Gastroesophageal sphincter (tissue), 4 donors: ENCODE data around the gene PCDH9. TPM values are rescaled to one million over a fixed set of nuclear protein-coding genes. Genes with fewer than 3 reads are reported as not detected.

Source experiments
- ATAC-seq: fragments of 150-250 bp; one replicate; pipeline ENCODE4 v1.9.1; 2016; ENCODE audit warnings: mild to moderate bottlenecking, moderate library complexity
- H3K27ac ChIP-seq, 4 donors: fragments of 200-600 bp; sonication (generic) in 3 of 4; 1 replicate in 3 of 4; 2 replicates in 1 of 4; pipeline ENCODE4 v1.5.1; 2016 to 2019
- H3K27me3 ChIP-seq: fragments of 200-600 bp; sonication (generic); one replicate; pipeline ENCODE4 v1.5.1; 2019
- H3K36me3 ChIP-seq, 2 donors: fragments of 200-600 bp; sonication (generic); one replicate each; pipeline ENCODE4 v1.5.1; 2019; ENCODE audit warnings: control low read depth in 1 of 2
- H3K4me1 ChIP-seq, 3 donors: fragments of 200-600 bp; sonication (generic); 1 replicate in 2 of 3; 2 replicates in 1 of 3; pipeline ENCODE4 v1.5.1; 2016 to 2019; ENCODE audit warnings: control low read depth in 2 of 3
- H3K4me3 ChIP-seq, 2 donors: fragments of 200-600 bp; sonication (generic); one replicate each; pipeline ENCODE4 v1.5.1; 2019; ENCODE audit warnings: mild to moderate bottlenecking in 1 of 2, moderate library complexity in 1 of 2
- H3K9me3 ChIP-seq, 3 donors: fragments of 200-600 bp; sonication (generic); one replicate each; pipeline ENCODE4 v1.5.1; 2017 to 2019; ENCODE audit warnings: control low read depth in 2 of 3
- EP300 ChIP-seq: sonication (generic); formaldehyde crosslinking; IDR thresholded peaks from one replicate; pipeline ENCODE4 v1.6.1; 2017; ENCODE audit warnings: antibody characterized with exemption, mild to moderate bottlenecking
- POLR2A ChIP-seq, 2 donors: fragments of 450-650 bp; IDR thresholded peaks; one replicate each; pipeline ENCODE4 v1.6.1; 2017; ENCODE audit warnings: antibody characterized with exemption in 2 of 2, mild to moderate bottlenecking in 2 of 2, moderate library complexity in 1 of 2
- POLR2AphosphoS5 ChIP-seq: sonication (generic); formaldehyde crosslinking; IDR thresholded peaks from one replicate; pipeline ENCODE4 v1.6.1; 2017; ENCODE audit warnings: antibody characterized with exemption
- WGBS, 2 donors: methylation state at CpG; one replicate each; pipeline ENCODE4 v1.1.5; 2018; ENCODE audit warnings: low coverage in 1 of 2; 5-methylcytosine and 5-hydroxymethylcytosine counted together
- total RNA-seq, 4 donors: library from RNA; depleted of rRNA; stranded (reverse); fragments of >200 nt; gene quantifications; one replicate each; pipeline ENCODE4 v1.1.0, GENCODE V29; 2016
- TF ChIP-seq, protein P1 (sequence below), 4 experiments: fragments of 200-600 bp in 2 of 4; fragments of 450-650 bp in 2 of 4; sonication (generic) in 1 of 4; IDR thresholded peaks; one replicate each; pipeline ENCODE4 v1.5.1; 2017 to 2019; ENCODE audit warnings: antibody characterized with exemption in 4 of 4, mild to moderate bottlenecking in 2 of 4, moderate library complexity in 2 of 4

PCDH9 gene
- total RNA-seq, 4 donors from 2014 or later = 52.9 to 141 (median 56.5) TPM

DNA sequence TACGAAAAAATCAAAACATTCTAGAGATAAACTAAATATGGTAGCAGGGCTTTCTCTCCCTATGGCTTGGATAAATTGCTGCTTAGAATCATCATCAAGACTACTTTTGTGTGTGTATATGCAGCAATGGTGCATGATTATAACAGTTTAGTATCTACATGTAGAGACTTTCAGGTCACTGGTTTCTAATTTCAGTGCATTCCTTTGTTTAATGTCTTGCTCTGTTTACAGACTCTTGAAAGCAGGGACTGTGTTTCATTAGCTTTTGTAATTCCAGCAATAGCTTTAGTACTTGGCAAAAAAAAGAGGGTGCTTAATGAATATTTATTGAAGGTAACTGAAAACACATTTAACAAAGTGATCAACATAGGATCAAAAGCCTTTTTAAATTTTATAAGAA lies 420.7 kb downstream of the PCDH9 start:
- WGBS, 2 donors = 61 to 67% methylated on average over 1 of the region's 1 CpG
- no peak overlapping the region for H3K27ac ChIP-seq
- no peaks in the 10 kb centered on the region for H3K9me3 ChIP-seq
- peaks cover 0 to 16% (median 0%) of the 10 kb centered on the region in 3 donors for H3K4me1 ChIP-seq
- no peak for ATAC-seq
- TF ChIP-seq EP300 (no peak), POLR2AphosphoS5 (no peak), POLR2A (IDR thresholded peaks at IDR 0.05) (no peak)
- TF ChIP-seq, protein P1, sequence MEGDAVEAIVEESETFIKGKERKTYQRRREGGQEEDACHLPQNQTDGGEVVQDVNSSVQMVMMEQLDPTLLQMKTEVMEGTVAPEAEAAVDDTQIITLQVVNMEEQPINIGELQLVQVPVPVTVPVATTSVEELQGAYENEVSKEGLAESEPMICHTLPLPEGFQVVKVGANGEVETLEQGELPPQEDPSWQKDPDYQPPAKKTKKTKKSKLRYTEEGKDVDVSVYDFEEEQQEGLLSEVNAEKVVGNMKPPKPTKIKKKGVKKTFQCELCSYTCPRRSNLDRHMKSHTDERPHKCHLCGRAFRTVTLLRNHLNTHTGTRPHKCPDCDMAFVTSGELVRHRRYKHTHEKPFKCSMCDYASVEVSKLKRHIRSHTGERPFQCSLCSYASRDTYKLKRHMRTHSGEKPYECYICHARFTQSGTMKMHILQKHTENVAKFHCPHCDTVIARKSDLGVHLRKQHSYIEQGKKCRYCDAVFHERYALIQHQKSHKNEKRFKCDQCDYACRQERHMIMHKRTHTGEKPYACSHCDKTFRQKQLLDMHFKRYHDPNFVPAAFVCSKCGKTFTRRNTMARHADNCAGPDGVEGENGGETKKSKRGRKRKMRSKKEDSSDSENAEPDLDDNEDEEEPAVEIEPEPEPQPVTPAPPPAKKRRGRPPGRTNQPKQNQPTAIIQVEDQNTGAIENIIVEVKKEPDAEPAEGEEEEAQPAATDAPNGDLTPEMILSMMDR (IDR thresholded peaks at IDR 0.05) = no peak
- no peak overlapping the region for H3K4me3 ChIP-seq
- H3K36me3 ChIP-seq = no peaks in the 10 kb centered on the region
- no peaks in the 10 kb centered on the region for H3K27me3 ChIP-seq

DNA sequence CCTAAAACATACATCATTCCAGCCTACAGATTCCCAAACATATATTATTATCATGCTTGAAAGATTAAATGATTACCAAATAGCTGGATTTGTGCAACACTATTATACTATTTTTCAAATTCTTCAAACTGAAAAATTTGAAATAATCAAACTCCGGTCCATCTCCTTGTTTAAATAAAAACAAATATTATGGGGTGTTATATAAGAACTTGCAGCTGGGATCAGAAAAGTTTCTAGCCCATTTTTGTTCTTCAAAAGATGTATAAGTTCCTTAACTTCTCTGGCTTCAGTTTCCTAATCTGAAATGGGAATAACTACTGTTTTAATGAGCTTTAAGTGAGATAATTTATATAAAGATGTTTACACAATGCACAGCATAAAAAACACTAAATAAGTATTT lies 422.9 kb downstream of the PCDH9 start:
- ATAC-seq = no peak
- H3K9me3 ChIP-seq = no peaks in the 10 kb centered on the region
- H3K27ac ChIP-seq = no peak overlapping the region
- no peak overlapping the region for H3K4me3 ChIP-seq
- no peaks in the 10 kb centered on the region for H3K36me3 ChIP-seq
- TF ChIP-seq, protein P1 (IDR thresholded peaks at IDR 0.05) = no peak
- TF ChIP-seq POLR2AphosphoS5 = no peak
- TF ChIP-seq POLR2A (IDR thresholded peaks at IDR 0.05) = no peak
- no peak for TF ChIP-seq EP300
- H3K27me3 ChIP-seq = no peaks in the 10 kb centered on the region
- WGBS, 2 donors = 88 to 100% methylated on average over 1 of the region's 1 CpG
- peaks cover 0 to 32% (median 0%) of the 10 kb centered on the region in 3 donors for H3K4me1 ChIP-seq

GRCh38 chr13:66805657-66806056 lies 424.5 kb downstream of the PCDH9 start:
- Histone ChIP-seq H3K9me3 (no peaks in the 10 kb centered on the region), H3K27me3 (no peaks in the 10 kb centered on the region), H3K4me3 (no peak overlapping the region), H3K4me1 (peaks cover 0 to 32% (median 0%) of the 10 kb centered on the region in 3 donors), H3K27ac (no peak overlapping the region), H3K36me3 (no peaks in the 10 kb centered on the region)
- 11 to 12% methylated on average over 1 of the region's 1 CpG for WGBS, 2 donors
- no peak for ATAC-seq
- TF ChIP-seq, protein P1 (IDR thresholded peaks at IDR 0.05) = no peak
- TF ChIP-seq POLR2A (IDR thresholded peaks at IDR 0.05) (no peak), EP300 (no peak), POLR2AphosphoS5 (no peak)

- Histone ChIP-seq H3K4me1 (peaks cover 0 to 24% (median 0%) of the 10 kb centered on the region in 3 donors), H3K36me3 (no peaks in the 10 kb centered on the region), H3K9me3 (no peaks in the 10 kb centered on the region), H3K4me3 (no peak overlapping the region), H3K27ac (no peak overlapping the region), H3K27me3 (no peaks in the 10 kb centered on the region)
- ATAC-seq = no peak
- TF ChIP-seq POLR2AphosphoS5 (no peak), EP300 (no peak), POLR2A (IDR thresholded peaks at IDR 0.05) (no peak)
- TF ChIP-seq, protein P1 (IDR thresholded peaks at IDR 0.05) = no peak
- WGBS, 2 donors = 54 to 64% methylated on average over 1 of the region's 1 CpG
These were observed 426.2 kb downstream of the PCDH9 start for GRCh38 chr13:66803808-66804456.
